H9 (cell line): ENCODE data around the gene PFDN2. TPM values are rescaled to one million over a fixed set of nuclear protein-coding genes. Genes with fewer than 3 reads are reported as not detected.

Experiments
- DNase-seq: peaks from one replicate; pipeline ENCODE4 v3.0.0-alpha.2; 2017
- H2AFZ ChIP-seq: one replicate; pipeline ENCODE4 v1.6.1; 2013; ENCODE audit warnings: mild to moderate bottlenecking, low read length, control low read depth, moderate library complexity
- H2AK5ac ChIP-seq: 2 replicates; pipeline ENCODE4 v1.6.1; 2013; ENCODE audit warnings: low read length, control low read depth, mixed read lengths; ENCODE audit not compliant: insufficient read length
- H2BK120ac ChIP-seq: one replicate; pipeline ENCODE4 v1.6.1; 2013; ENCODE audit warnings: low read depth, mild to moderate bottlenecking, low read length, control low read depth, inconsistent platforms; ENCODE audit not compliant: poor library complexity, severe bottlenecking
- H2BK12ac ChIP-seq: 2 replicates; pipeline ENCODE4 v1.6.1; 2013; ENCODE audit warnings: low read length, control low read depth, mixed read lengths, low read depth; ENCODE audit not compliant: insufficient read length
- H2BK15ac ChIP-seq: 2 replicates; pipeline ENCODE4 v1.6.1; 2013; ENCODE audit warnings: low read depth, low read length, control low read depth
- H2BK20ac ChIP-seq: one replicate; pipeline ENCODE4 v1.6.1; 2013; ENCODE audit warnings: low read depth, mild to moderate bottlenecking, low read length, control low read depth, inconsistent platforms; ENCODE audit not compliant: poor library complexity, severe bottlenecking
- H2BK5ac ChIP-seq: 2 replicates; pipeline ENCODE4 v1.6.1; 2013; ENCODE audit warnings: low read length, control low read depth, mixed read lengths; ENCODE audit not compliant: insufficient read length
- H3K14ac ChIP-seq: 2 replicates; pipeline ENCODE4 v1.6.1; 2013; ENCODE audit warnings: low read length, control low read depth; ENCODE audit not compliant: insufficient read depth
- H3K18ac ChIP-seq: 2 replicates; pipeline ENCODE4 v1.6.1; 2013; ENCODE audit warnings: low read depth, mild to moderate bottlenecking, mixed read lengths, low read length, control low read depth; ENCODE audit not compliant: insufficient read length
- H3K23ac ChIP-seq: 2 replicates; pipeline ENCODE4 v1.6.1; 2013; ENCODE audit warnings: low read length, control low read depth, mixed read lengths, low read depth; ENCODE audit not compliant: insufficient read length
- H3K23me2 ChIP-seq: 2 replicates; pipeline ENCODE4 v1.6.1; 2013; ENCODE audit warnings: low read depth, mild to moderate bottlenecking, mixed read lengths, low read length, control low read depth; ENCODE audit not compliant: insufficient read length, poor library complexity, severe bottlenecking
- H3K27ac ChIP-seq: 2 replicates; pipeline ENCODE4 v1.5.1; 2013; ENCODE audit warnings: low read length, control low read depth, mixed read lengths, low read depth; ENCODE audit not compliant: insufficient read length
- H3K27me3 ChIP-seq: 2 replicates; pipeline ENCODE4 v1.6.1; 2013; ENCODE audit warnings: low read length, control low read depth, inconsistent platforms; ENCODE audit not compliant: insufficient read depth
- H3K4ac ChIP-seq: 2 replicates; pipeline ENCODE4 v1.6.1; 2013; ENCODE audit warnings: low read depth, mild to moderate bottlenecking, control low read depth, inconsistent platforms, low read length, moderate library complexity
- H3K4me1 ChIP-seq: 2 replicates; pipeline ENCODE4 v1.6.1; 2013; ENCODE audit warnings: low read length, control low read depth, inconsistent platforms; ENCODE audit not compliant: insufficient read depth
- H3K4me2 ChIP-seq: 2 replicates; pipeline ENCODE4 v1.6.1; 2013; ENCODE audit warnings: low read length, control low read depth, mixed read lengths; ENCODE audit not compliant: insufficient read length, insufficient read depth
- H3K56ac ChIP-seq: 2 replicates; pipeline ENCODE4 v1.6.1; 2013; ENCODE audit warnings: low read depth, mild to moderate bottlenecking, mixed read lengths, low read length, control low read depth; ENCODE audit not compliant: insufficient read length
- H3K79me1 ChIP-seq: 2 replicates; pipeline ENCODE4 v1.6.1; 2013; ENCODE audit warnings: low read depth, mild to moderate bottlenecking, moderate library complexity, low read length, control low read depth, inconsistent platforms; ENCODE audit not compliant: insufficient read depth, poor library complexity, severe bottlenecking
- H3K79me2 ChIP-seq: 2 replicates; pipeline ENCODE4 v1.6.1; 2013; ENCODE audit warnings: low read length, control low read depth, inconsistent platforms; ENCODE audit not compliant: insufficient read depth
- H3K9ac ChIP-seq: 2 replicates; pipeline ENCODE4 v1.6.1; 2013; ENCODE audit warnings: low read length, control low read depth, mixed read lengths; ENCODE audit not compliant: insufficient read length; ENCODE audit errors: extremely low read depth
- H3K9me3 ChIP-seq: one replicate; pipeline ENCODE4 v1.6.1; 2013; ENCODE audit warnings: low read depth, low read length, inconsistent platforms; ENCODE audit not compliant: control insufficient read depth
- H3T11ph ChIP-seq: one replicate; pipeline ENCODE4 v1.6.1; 2013; ENCODE audit warnings: mild to moderate bottlenecking, low read length, control low read depth, inconsistent platforms
- H4K20me1 ChIP-seq: one replicate; pipeline ENCODE4 v1.6.1; 2013; ENCODE audit not compliant: control insufficient read depth, insufficient read length, insufficient read depth
- H4K5ac ChIP-seq: 2 replicates; pipeline ENCODE4 v1.6.1; 2013; ENCODE audit warnings: low read depth, mild to moderate bottlenecking, mixed read lengths, low read length, control low read depth; ENCODE audit not compliant: insufficient read length
- H4K8ac ChIP-seq: replicated peaks from 2 replicates; pipeline ENCODE4 v1.6.1; 2013; ENCODE audit warnings: low read length, control low read depth, mixed read lengths, low read depth; ENCODE audit not compliant: insufficient read length
- H4K91ac ChIP-seq: 2 replicates; pipeline ENCODE4 v1.6.1; 2013; ENCODE audit warnings: low read depth, mild to moderate bottlenecking, moderate library complexity, mixed read lengths, low read length, control low read depth; ENCODE audit not compliant: insufficient read length
- H3K27ac Mint-ChIP-seq, 3 experiments: 2 replicates in 2 of 3; 3 replicates in 1 of 3; pipeline ENCODE4 v1.8.0; 2020 to 2021; ENCODE audit warnings: mixed read lengths in 3 of 3, mild to moderate bottlenecking in 1 of 3, moderate library complexity in 1 of 3
- H3K27me3 Mint-ChIP-seq: 2 replicates; pipeline ENCODE4 v1.8.0; 2021; ENCODE audit warnings: low read depth, mild to moderate bottlenecking, moderate library complexity, mixed read lengths
- H3K36me3 Mint-ChIP-seq, 3 experiments: 2 replicates in 2 of 3; 3 replicates in 1 of 3; pipeline ENCODE4 v1.8.0; 2020 to 2021; ENCODE audit warnings: low read depth in 3 of 3, mixed read lengths in 3 of 3; ENCODE audit not compliant: insufficient read depth in 1 of 3
- H3K4me1 Mint-ChIP-seq, 2 experiments: 2 replicates each; pipeline ENCODE4 v1.8.0; 2020; ENCODE audit warnings: mixed read lengths in 2 of 2
- H3K4me3 Mint-ChIP-seq, 2 experiments: 2 replicates in 1 of 2; 3 replicates in 1 of 2; pipeline ENCODE4 v1.8.0; 2020 to 2021; ENCODE audit warnings: mild to moderate bottlenecking in 2 of 2, mixed read lengths in 2 of 2, moderate library complexity in 1 of 2
- H3K9me3 Mint-ChIP-seq, 2 experiments: 2 replicates in 1 of 2; 3 replicates in 1 of 2; pipeline ENCODE4 v1.8.0; 2020; ENCODE audit warnings: mild to moderate bottlenecking in 2 of 2, mixed read lengths in 2 of 2, moderate library complexity in 1 of 2
- WGBS: extraction: QIAGEN DNeasy Blood & Tissue Kit; methylation state at CpG from one replicate; pipeline ENCODE4 v1.1.7; 2013; ENCODE audit warnings: missing lambda C conversion rate, low lambda C conversion rate, mixed read lengths; ENCODE audit not compliant: insufficient read length; ENCODE audit errors: extremely low coverage; 5-methylcytosine and 5-hydroxymethylcytosine counted together
- total RNA-seq: library from RNA; stranded (reverse); gene quantifications from 2 replicates; pipeline ENCODE4 v1.2.1, GENCODE V29; 2021
- TF ChIP-seq, protein P1 (sequence below): fragments of 200-600 bp; sonication (generic); conservative IDR thresholded peaks from 3 replicates; pipeline ENCODE4 v1.8.0; 2021; ENCODE audit warnings: antibody characterized with exemption, mild to moderate bottlenecking

Gene PFDN2
- total RNA-seq, 1 experiment from 2014 or later = 71.8 TPM

GRCh38 chr1:161073474-161074121, 44.2 kb downstream of the PFDN2 start:
- DNase-seq = no peak
- Mint-ChIP-seq H3K27ac (peak overlapping the region in 1 of 3 experiments; percentile 69; a peak in 2 of 7 replicates), H3K4me3 (no peak overlapping the region), H3K27me3 (peaks cover 2% of the 10 kb centered on the region; the same call in 1 of the 2 replicates), H3K36me3 (no peaks in the 10 kb centered on the region), H3K9me3 (no peaks in the 10 kb centered on the region; a peak in 1 of 5 replicates), H3K4me1 (peaks cover 12% of the 10 kb centered on the region in 2 experiments; a peak in 3 of 4 replicates)
- TF ChIP-seq, protein P1, sequence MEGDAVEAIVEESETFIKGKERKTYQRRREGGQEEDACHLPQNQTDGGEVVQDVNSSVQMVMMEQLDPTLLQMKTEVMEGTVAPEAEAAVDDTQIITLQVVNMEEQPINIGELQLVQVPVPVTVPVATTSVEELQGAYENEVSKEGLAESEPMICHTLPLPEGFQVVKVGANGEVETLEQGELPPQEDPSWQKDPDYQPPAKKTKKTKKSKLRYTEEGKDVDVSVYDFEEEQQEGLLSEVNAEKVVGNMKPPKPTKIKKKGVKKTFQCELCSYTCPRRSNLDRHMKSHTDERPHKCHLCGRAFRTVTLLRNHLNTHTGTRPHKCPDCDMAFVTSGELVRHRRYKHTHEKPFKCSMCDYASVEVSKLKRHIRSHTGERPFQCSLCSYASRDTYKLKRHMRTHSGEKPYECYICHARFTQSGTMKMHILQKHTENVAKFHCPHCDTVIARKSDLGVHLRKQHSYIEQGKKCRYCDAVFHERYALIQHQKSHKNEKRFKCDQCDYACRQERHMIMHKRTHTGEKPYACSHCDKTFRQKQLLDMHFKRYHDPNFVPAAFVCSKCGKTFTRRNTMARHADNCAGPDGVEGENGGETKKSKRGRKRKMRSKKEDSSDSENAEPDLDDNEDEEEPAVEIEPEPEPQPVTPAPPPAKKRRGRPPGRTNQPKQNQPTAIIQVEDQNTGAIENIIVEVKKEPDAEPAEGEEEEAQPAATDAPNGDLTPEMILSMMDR = 0 out of 3 replicates have a peak, but pooled peaks have one; percentile 15
- Histone ChIP-seq H3K9ac (no peak overlapping the region), H2AFZ (no peak overlapping the region), H3K9me3 (no peaks in the 10 kb centered on the region), H3K79me2 (no peaks in the 10 kb centered on the region), H4K8ac (no peak overlapping the region), H3T11ph (no peak overlapping the region), H3K56ac (no peak overlapping the region), H2AK5ac (no peak overlapping the region), H3K79me1 (no peaks in the 10 kb centered on the region), H3K27ac (no peak overlapping the region), H2BK5ac (no peak overlapping the region), H3K4me1 (no peaks in the 10 kb centered on the region), H4K5ac (no peak overlapping the region), H3K4ac (no peak overlapping the region), H2BK20ac (no peak overlapping the region), H3K23me2 (no peaks in the 10 kb centered on the region), H4K20me1 (no peaks in the 10 kb centered on the region), H3K18ac (no peak overlapping the region), H3K14ac (no peak overlapping the region), H3K27me3 (no peaks in the 10 kb centered on the region), H3K23ac (no peak overlapping the region), H2BK15ac (no peak overlapping the region), H4K91ac (no peak overlapping the region), H3K4me2 (no peak overlapping the region), H2BK120ac (no peak overlapping the region), H2BK12ac (no peak overlapping the region)
- no CpG with 5 or more reads among the region's 7 CpGs for WGBS
